ENCODE measurements around the gene TMCO4.
"Not testable (repeated sequence)": the region's sequence is repeated elsewhere in the genome, so short reads cannot be mapped to it uniquely, and the experiment has no call there.

The TMCO4 gene

GRCh38 chr1:19644395-19644680, 155.4 kb downstream of the TMCO4 start:
- in situ Hi-C loops (cut with MboI; ENCODE audit: low sequenced_read_pairs), result no loop called here

DNA sequence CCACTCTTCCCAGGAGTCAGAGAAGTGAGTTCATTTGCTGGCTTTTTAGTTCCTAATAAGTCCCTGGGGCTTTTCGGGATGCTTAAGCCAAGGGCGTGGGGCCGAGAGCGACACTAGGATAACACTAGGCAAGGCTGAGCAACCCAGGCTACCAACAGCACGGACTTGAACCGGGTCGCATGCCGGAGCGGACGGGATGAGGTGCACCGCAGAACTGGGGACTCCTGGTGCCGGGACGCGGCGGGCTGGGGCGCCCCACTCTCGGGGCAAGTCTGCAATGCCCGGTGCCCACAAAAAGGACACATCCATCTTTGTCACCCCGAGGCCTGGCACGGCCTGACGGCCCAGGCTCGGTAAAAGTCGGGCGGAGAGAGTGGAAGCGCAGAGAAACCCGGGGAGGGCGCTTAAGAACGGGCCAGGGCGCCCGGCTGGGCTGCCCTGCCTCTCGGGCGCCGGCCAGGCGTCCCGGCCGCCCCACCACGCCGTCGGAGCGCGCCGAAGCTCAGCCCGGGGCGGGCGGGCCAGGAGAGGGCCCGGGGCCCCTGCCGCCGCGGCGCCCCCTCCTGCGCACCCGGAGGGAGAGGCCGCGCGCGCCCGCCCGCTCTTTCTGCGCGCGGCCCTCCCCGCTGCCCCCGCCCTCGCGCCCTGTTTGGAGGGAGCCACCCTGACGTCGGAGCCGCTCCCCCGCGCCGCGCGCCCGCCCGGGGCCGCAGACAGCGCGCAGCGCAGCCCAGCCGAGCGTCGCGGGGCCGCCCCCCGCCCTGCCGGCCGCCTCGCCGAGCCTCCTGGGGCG, 155.9 kb downstream of the TMCO4 start, which contains the start of gene NBL1:
Gene NBL1 (plus strand): TSS at position 710 of the 793 bp plus-strand sequence. CDS start 10,720 bp downstream, outside the sequence.
- in situ Hi-C loops (cut with MboI; ENCODE audit: low sequenced_read_pairs), result no loop called here

GRCh38 chr1:19643121-19643520, 156.6 kb downstream of the TMCO4 start:
- in situ Hi-C loops (cut with MboI; ENCODE audit: low sequenced_read_pairs), result no loop called here

DNA sequence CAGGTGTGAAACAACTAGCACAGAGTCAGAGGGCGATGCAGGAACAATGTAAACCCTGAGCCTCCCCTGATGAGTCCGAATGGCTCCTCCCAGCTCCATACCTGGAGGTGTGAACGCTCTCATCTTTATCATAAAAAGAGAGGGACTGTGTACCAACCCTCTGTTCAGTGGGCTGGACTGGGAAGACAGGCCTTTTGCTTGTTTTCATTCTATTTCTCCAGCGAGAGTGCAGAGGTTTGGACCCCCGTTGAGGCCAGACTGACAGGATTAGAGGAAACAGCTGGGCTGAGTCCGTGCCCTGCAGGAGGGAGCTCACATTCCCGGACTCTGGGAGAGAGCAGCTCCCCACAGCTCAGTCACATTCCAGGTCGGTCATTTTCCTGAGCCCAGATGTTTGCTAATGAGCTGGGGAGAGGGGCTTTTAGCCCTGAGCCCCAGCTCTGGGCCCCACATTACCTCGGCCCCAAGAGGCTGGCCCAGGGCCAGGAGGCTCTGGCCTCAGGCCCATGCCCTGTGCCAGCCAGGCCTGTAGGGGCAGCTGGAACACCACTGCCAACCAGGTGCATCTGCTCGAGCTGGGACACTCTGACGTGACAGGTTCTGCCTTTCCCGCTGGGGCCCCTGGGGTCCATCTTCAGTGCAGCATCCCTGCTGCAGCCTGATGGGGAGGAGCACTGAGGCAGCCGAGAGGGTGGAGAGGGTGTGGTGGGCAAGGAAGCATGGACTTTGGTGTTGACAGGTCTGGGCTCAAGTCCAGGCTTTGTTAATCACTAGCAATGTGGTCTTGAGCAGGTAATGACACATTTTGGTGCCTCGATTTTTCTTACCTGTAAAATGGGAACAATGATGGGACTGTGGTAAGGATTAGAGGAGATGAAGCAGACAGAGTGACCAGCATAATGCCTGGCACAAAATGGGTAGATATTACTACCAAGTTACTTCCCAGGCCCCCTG, 159.1 kb downstream of the TMCO4 start:
- in situ Hi-C loops (cut with MboI; ENCODE audit: low sequenced_read_pairs), result no loop called here

DNA sequence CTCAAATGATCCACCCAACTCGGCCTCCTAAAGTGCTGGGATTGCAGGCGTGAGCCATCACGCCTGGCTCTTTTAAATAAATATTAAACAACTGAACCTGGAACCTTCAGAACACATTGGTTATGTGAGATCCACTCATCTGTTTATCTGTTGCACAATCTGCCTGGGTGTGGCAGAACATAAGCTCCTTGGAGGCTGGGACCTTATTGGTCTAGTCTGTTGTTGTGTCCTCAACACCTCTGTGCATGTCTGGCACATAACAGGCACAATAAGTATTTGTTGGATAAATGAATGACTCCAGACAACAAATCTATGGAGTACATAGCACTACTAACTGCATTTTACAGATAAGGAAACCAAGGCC, 159.7 kb downstream of the TMCO4 start:
- in situ Hi-C loops (cut with MboI; ENCODE audit: low sequenced_read_pairs), result no loop called here

DNA sequence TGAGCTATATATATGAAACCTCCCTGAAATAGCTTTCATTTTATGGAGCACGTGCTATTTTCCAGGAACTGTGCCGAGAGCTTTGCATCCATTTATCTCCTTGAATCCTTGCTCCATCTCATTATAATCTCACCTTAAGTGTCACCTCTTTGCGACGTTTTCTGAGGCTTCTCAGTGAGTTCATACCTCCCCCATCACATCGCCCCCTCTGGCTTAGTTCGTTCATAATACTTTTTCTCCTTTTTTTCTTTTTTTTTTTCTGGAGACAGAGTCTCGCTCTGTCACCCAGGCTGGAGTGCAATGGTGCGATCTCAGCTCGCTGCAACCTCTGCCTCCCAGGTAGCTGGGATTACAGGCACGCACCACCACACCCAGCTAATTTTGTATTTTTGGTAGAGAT, 160.5 kb downstream of the TMCO4 start:
- in situ Hi-C loops (cut with MboI; ENCODE audit: low sequenced_read_pairs), result not testable (repeated sequence)

DNA sequence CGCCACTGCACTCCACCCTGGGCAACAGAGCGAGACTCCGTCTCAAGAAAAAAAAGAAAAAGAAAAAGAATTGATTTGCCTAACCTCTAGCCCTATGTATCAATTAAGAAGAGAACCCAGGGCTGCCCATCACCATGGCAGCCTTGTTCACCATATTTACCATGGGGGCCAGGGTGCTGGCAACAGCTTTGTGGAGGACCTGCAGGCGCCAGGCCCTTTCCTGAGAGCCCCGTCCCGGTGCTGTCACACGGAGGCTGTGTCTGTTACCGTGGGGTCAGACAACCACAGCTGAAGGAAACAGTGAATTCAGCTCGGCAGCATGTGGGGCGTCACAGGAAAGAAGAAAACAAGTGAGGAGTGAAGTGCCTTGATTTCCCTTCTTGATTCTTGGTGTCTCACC, 162.1 kb downstream of the TMCO4 start:
- in situ Hi-C loops (cut with MboI; ENCODE audit: low sequenced_read_pairs), result no loop called here

DNA sequence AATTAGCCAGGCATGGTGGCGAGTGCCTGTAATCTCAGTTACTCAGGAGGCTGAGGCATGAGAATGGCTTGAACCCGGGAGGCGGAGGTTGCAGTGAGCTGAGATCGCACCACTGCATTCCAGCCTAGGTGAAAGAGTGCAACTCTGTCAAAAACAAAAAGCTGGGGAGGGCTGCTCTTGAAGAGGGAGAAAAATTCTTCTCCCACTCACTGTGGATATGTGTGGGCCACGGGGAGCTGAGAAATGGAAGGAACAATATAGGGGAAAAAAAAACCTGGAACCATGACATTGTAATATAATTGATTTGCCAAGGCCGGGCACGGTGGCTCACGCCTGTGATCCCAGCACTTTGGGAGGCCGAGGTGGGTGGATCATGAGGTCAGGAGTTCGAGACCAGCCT, 163.0 kb downstream of the TMCO4 start:
- in situ Hi-C loops (cut with MboI; ENCODE audit: low sequenced_read_pairs), result not testable (repeated sequence)

DNA sequence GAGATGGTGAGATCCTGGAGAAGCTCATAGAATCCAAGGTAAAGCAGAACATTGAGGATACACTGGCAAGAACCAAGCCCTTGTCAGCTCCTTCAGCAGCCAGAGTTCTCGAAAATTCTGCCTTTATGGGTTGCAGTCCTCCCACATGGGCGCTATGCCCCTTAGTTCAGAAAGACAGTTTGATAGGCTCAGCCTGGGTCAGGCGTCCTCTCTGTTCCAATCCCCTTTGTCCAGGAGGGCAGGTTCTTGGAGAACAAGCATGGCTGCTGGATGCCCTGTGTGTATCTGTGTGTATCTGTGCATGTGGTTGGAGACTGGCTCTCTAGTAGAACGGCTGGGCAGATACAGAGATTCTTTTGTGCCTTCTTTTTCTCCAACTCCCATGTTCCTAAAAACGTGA, 163.7 kb downstream of the TMCO4 start:
- in situ Hi-C loops (cut with MboI; ENCODE audit: low sequenced_read_pairs), result no loop called here

DNA sequence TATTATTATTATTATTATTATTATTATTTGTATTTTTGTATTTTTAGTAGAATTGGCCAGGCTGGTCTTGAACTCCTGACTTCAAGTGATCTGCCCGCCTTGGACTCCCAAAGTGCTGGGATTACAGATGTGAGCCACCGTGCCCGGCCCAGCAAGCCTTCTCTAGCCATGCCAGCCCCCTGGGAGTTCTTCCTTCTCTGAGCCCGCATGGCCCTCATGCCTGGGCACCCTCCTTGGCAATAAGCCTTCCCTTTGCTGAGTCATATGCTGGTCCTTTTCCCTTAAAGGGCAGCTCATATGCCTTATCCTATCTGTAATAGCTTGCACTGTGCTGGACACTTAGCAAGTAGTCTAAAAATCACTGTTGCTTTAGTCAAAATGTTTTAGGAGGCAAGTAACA, 164.1 kb downstream of the TMCO4 start:
- in situ Hi-C loops (cut with MboI; ENCODE audit: low sequenced_read_pairs), result no loop called here

DNA sequence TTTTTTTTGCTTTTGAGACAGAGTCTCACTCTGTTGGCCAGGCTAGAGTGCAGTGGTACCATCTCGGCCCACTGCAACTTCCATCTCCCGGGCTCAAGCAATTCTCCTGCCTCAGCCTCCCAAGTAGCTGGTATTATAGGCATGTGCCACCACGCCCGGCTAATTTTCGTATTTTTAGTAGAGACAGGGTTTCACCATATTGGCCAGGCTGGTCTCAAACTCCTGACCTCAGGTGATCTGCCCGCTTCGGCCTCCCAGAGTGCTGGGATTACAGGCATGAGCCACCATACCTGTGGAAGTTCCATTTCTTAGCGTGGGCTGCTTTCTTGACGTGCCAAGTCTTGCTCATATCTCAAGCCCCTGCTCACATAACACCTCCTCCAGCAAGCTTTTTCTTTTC, 164.7 kb downstream of the TMCO4 start:
- in situ Hi-C loops (cut with MboI; ENCODE audit: low sequenced_read_pairs), result not testable (repeated sequence)

DNA sequence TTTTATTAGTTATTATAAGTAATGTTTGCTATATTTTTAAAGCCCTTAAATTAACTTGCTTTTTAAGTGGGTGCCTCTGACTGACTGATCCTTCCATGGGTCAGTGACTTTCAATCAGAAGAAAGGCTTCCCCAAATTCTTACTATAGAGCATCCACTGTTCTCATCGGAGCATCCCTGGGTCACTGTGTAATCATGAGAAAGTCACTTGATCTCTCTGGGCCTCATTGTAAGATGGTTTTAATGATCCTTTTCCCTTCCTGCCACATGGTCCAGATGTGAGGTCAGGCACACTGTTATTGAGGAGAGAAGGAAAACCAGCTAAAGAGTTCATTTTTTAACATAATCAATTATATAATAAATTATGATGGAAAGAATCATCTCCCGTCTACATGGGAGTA, 166.6 kb downstream of the TMCO4 start:
- in situ Hi-C loops (cut with MboI; ENCODE audit: low sequenced_read_pairs), result no loop called here
